ENCODE data around the gene MTMR12.

MTMR12 gene

DNA sequence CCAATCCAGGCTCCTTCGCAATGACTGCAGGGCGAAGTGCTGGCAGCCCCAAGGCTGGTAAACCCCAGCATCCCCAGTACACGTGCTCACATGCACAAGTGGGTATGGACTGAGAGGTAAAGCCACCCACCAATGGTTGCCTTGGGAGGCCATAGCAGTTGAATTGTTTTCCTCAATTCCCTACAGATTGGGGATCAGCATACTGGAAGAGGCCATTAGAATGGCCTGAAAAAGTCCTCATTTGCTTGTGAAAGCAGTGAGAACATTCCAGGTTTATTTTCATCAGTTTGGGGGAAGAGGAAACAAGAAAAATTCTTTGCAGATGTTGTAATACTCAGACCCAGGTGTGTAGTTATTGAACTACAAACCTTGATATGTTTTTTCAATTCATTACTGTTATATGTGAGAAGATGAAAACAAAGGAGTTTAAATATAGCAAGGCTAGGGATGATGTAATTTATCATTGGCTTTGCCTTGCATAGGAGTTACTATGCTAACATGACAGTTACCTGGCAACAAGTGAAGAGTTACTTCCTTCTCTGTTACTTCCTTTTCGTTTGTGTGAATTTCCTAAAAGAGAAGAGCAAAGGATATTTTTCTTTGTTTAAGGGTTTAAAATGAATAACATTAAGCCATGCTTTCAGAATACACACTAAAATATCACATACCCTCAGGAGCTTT is 36.4 kb downstream of the MTMR12 start:
- no peak for DNase-seq (ENCODE audit: low read depth)
- TF ChIP-seq CTCF (conservative IDR thresholded peaks at IDR 0.05; ENCODE audit: control insufficient read depth, insufficient read depth, low read depth, low read length) = no peak
- no peak overlapping the region for H3K4me3 ChIP-seq (ENCODE audit: control insufficient read depth, low read depth, low read length)

GRCh38 chr5:32275396-32275741 is 37.4 kb downstream of the MTMR12 start:
- no peak for TF ChIP-seq CTCF (conservative IDR thresholded peaks at IDR 0.05; ENCODE audit: control insufficient read depth, insufficient read depth, low read depth, low read length)
- H3K4me3 ChIP-seq (ENCODE audit: control insufficient read depth, low read depth, low read length) = no peak overlapping the region
- no peak for DNase-seq (ENCODE audit: low read depth)

GRCh38 chr5:32274548-32275395 is 38.0 kb downstream of the MTMR12 start:
- no peak for TF ChIP-seq CTCF (conservative IDR thresholded peaks at IDR 0.05; ENCODE audit: control insufficient read depth, insufficient read depth, low read depth, low read length)
- H3K4me3 ChIP-seq (ENCODE audit: control insufficient read depth, low read depth, low read length) = no peak overlapping the region
- DNase-seq (ENCODE audit: low read depth) = peak; percentile 67

- no peak for DNase-seq (ENCODE audit: low read depth)
- TF ChIP-seq CTCF (conservative IDR thresholded peaks at IDR 0.05; ENCODE audit: control insufficient read depth, insufficient read depth, low read depth, low read length) = no peak
- no peak overlapping the region for H3K4me3 ChIP-seq (ENCODE audit: control insufficient read depth, low read depth, low read length)
These were observed 38.9 kb downstream of the MTMR12 start for GRCh38 chr5:32273821-32274220.

GRCh38 chr5:32272746-32273145 is 40.0 kb downstream of the MTMR12 start:
- no peak overlapping the region for H3K4me3 ChIP-seq (ENCODE audit: control insufficient read depth, low read depth, low read length)
- no peak for TF ChIP-seq CTCF (conservative IDR thresholded peaks at IDR 0.05; ENCODE audit: control insufficient read depth, insufficient read depth, low read depth, low read length)

DNA sequence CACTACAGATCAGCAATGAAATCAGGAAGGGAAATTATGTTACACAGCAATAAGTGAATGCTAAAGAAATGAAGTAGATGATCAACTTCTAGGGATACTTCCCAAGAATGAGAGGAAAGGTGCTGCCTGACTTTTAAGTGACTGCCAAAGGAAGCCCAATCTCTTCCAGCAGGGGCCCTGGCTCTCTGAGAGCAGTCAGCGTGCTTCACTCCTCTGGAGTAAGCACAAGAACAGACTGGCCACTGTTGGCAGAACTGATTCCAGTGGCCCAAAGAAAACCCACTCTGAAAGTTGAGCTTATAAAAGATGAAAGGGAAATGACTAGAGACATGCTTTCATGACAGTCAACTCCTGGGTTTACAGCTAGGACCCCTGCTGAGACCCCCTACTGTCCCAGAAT is 41.8 kb downstream of the MTMR12 start:
- no peak for TF ChIP-seq CTCF (conservative IDR thresholded peaks at IDR 0.05; ENCODE audit: control insufficient read depth, insufficient read depth, low read depth, low read length)
- H3K4me3 ChIP-seq (ENCODE audit: control insufficient read depth, low read depth, low read length) = no peak overlapping the region
- no peak for DNase-seq (ENCODE audit: low read depth)

More at GRCh38 chr5:32272746-32273145, 40.0 kb downstream of the MTMR12 start:
- no peak for DNase-seq (ENCODE audit: low read depth)

Data from fibroblast of mammary gland (primary cell).